ENCODE data around the gene BUB3. TPM values are rescaled to one million over a fixed set of nuclear protein-coding genes. Genes with fewer than 3 reads are reported as not detected.
"Not testable (repeated sequence)": the region's sequence is repeated elsewhere in the genome, so short reads cannot be mapped to it uniquely, and the experiment has no call there.

Gene BUB3
- total RNA-seq, 1 experiment from 2014 or later: 96.5 TPM

GRCh38 chr10:123170961-123171360 is 16.8 kb downstream of the BUB3 start:
- DNase-seq: no peak
- intact Hi-C loops (cut with micrococcal nuclease; ENCODE audit: unreplicated experiment): no loop called here
- Histone ChIP-seq H3K36me3 (ENCODE audit: low read depth) (no peaks in the 10 kb centered on the region), H3F3A (ENCODE audit: insufficient read depth, low read depth) (no peaks in the 10 kb centered on the region), H3K4me3 (no peak overlapping the region), H3K27ac (no peak overlapping the region), H4K20me1 (ENCODE audit: insufficient read depth) (no peaks in the 10 kb centered on the region), H3K9me3 (ENCODE audit: insufficient read depth, low read depth) (no peaks in the 10 kb centered on the region), H3K4me2 (no peak overlapping the region), H3K79me2 (ENCODE audit: low read depth) (no peaks in the 10 kb centered on the region), H3K9me2 (ENCODE audit: insufficient read depth) (no peaks in the 10 kb centered on the region), H2AFZ (no peak overlapping the region), H3K27me3 (ENCODE audit: insufficient read depth, low read depth) (no peaks in the 10 kb centered on the region), H3K4me1 (replicated peaks; ENCODE audit: insufficient read depth) (no peaks in the 10 kb centered on the region)
- no peak for TF ChIP-seq EZH2 (IDR thresholded peaks at IDR 0.05; ENCODE audit: low read depth)
- no peak for TF ChIP-seq CTCF (conservative IDR thresholded peaks at IDR 0.05)
- no TSS peak for BruUV-seq (replicated peaks)
- ChIA-PET POLR2A (ENCODE audit: unreplicated experiment) (no interaction called here), CTCF (no interaction called here)

- H3F3A ChIP-seq (ENCODE audit: insufficient read depth, low read depth); H3K4me3 ChIP-seq; H3K79me2 ChIP-seq (ENCODE audit: low read depth); H4K20me1 ChIP-seq (ENCODE audit: insufficient read depth); H3K36me3 ChIP-seq (ENCODE audit: low read depth); H2AFZ ChIP-seq; H3K27ac ChIP-seq; H3K27me3 ChIP-seq (ENCODE audit: insufficient read depth, low read depth); H3K4me1 ChIP-seq (replicated peaks; ENCODE audit: insufficient read depth); intact Hi-C loops (cut with micrococcal nuclease; ENCODE audit: unreplicated experiment); BruUV-seq (replicated peaks); CTCF ChIA-PET; H3K9me3 ChIP-seq (ENCODE audit: insufficient read depth, low read depth); POLR2A ChIA-PET (ENCODE audit: unreplicated experiment); H3K9me2 ChIP-seq (ENCODE audit: insufficient read depth); DNase-seq; H3K4me2 ChIP-seq: not testable (repeated sequence)
Observed at GRCh38 chr10:123171616-123172015, 17.4 kb downstream of the BUB3 start.

GRCh38 chr10:123175389-123176387 is 21.5 kb downstream of the BUB3 start:
- no TSS peak for BruUV-seq (replicated peaks)

GRCh38 chr10:123178390-123178789 is 24.2 kb downstream of the BUB3 start:
- H3K4me1 ChIP-seq (replicated peaks; ENCODE audit: insufficient read depth); intact Hi-C loops (cut with micrococcal nuclease; ENCODE audit: unreplicated experiment); H3K4me2 ChIP-seq; H3K36me3 ChIP-seq (ENCODE audit: low read depth); H3K27ac ChIP-seq; H2AFZ ChIP-seq; H3K79me2 ChIP-seq (ENCODE audit: low read depth); H3K9me3 ChIP-seq (ENCODE audit: insufficient read depth, low read depth); H3K4me3 ChIP-seq; H3K27me3 ChIP-seq (ENCODE audit: insufficient read depth, low read depth); DNase-seq; POLR2A ChIA-PET (ENCODE audit: unreplicated experiment); BruUV-seq (replicated peaks); H4K20me1 ChIP-seq (ENCODE audit: insufficient read depth); H3F3A ChIP-seq (ENCODE audit: insufficient read depth, low read depth); H3K9me2 ChIP-seq (ENCODE audit: insufficient read depth); CTCF ChIA-PET: not testable (repeated sequence)

More at GRCh38 chr10:123175389-123176387, 21.5 kb downstream of the BUB3 start:
- Histone ChIP-seq H3F3A (ENCODE audit: insufficient read depth, low read depth) (no peaks in the 10 kb centered on the region), H3K9me2 (ENCODE audit: insufficient read depth) (no peaks in the 10 kb centered on the region), H2AFZ (no peak overlapping the region), H4K20me1 (ENCODE audit: insufficient read depth) (no peaks in the 10 kb centered on the region), H3K4me1 (replicated peaks; ENCODE audit: insufficient read depth) (no peaks in the 10 kb centered on the region), H3K36me3 (ENCODE audit: low read depth) (no peaks in the 10 kb centered on the region), H3K4me2 (no peak overlapping the region), H3K27ac (no peak overlapping the region), H3K4me3 (no peak overlapping the region), H3K79me2 (ENCODE audit: low read depth) (no peaks in the 10 kb centered on the region), H3K9me3 (ENCODE audit: insufficient read depth, low read depth) (no peaks in the 10 kb centered on the region), H3K27me3 (ENCODE audit: insufficient read depth, low read depth) (no peaks in the 10 kb centered on the region)
- intact Hi-C loops (cut with micrococcal nuclease; ENCODE audit: unreplicated experiment): no loop called here
- DNase-seq: no peak
- no peak for TF ChIP-seq EZH2 (IDR thresholded peaks at IDR 0.05; ENCODE audit: low read depth)
- no peak for TF ChIP-seq CTCF (conservative IDR thresholded peaks at IDR 0.05)
- POLR2A ChIA-PET (ENCODE audit: unreplicated experiment): no interaction called here
- CTCF ChIA-PET: no interaction called here
